HG02938 (cell line): ENCODE measurements around the gene NAA38.
A peak's percentile ranks its signal among the peaks of the same experiment; 100 is the strongest.

Experiments used
- ATAC-seq: cut with Tn5 transposase; IDR thresholded peaks from one replicate; pipeline ENCODE4 v1.9.1; 2021; ENCODE audit warnings: mild to moderate bottlenecking, moderate library complexity; ENCODE audit not compliant: unreplicated experiment

Gene NAA38

GRCh38 chr17:7856811-7857712, at the start of gene NAA38:
Gene NAA38, minus strand, starts transcription at chr17:7857559. Its CDS starts 96 bp downstream, at chr17:7857463.
- peak; percentile 78 for ATAC-seq

GRCh38 chr17:7903154-7904103, 46.1 kb upstream of the NAA38 start:
- ATAC-seq, result no peak

- ATAC-seq, result no peak
Observed at GRCh38 chr17:7897773-7898172, 40.4 kb upstream of the NAA38 start.

- no peak for ATAC-seq
Observed at GRCh38 chr17:7897090-7897489, 39.7 kb upstream of the NAA38 start.

GRCh38 chr17:7894866-7895265, 37.5 kb upstream of the NAA38 start:
- ATAC-seq, result no peak

- ATAC-seq, result no peak
Observed at GRCh38 chr17:7894226-7894625, 36.9 kb upstream of the NAA38 start.

GRCh38 chr17:7893187-7893880, 36.0 kb upstream of the NAA38 start:
- ATAC-seq, result no peak

- ATAC-seq, result no peak
Observed at GRCh38 chr17:7889166-7889955, 32.0 kb upstream of the NAA38 start.

GRCh38 chr17:7888184-7888920, 31.0 kb upstream of the NAA38 start, which contains the start of gene CHD3:
Gene CHD3, plus strand, starts transcription at chr17:7888789. Its CDS starts 212 bp downstream, at chr17:7889001.
- ATAC-seq, result no peak

- no peak for ATAC-seq
Observed at GRCh38 chr17:7887482-7888183, 30.3 kb upstream of the NAA38 start.

- ATAC-seq, result no peak
Observed at GRCh38 chr17:7887038-7887481, 29.7 kb upstream of the NAA38 start.

- ATAC-seq, result no peak
Observed at GRCh38 chr17:7886227-7887037, 29.1 kb upstream of the NAA38 start.

- ATAC-seq, result no peak
Observed at GRCh38 chr17:7885367-7886226, 28.2 kb upstream of the NAA38 start.

- ATAC-seq, result no peak
Observed at GRCh38 chr17:7884581-7885366, 27.4 kb upstream of the NAA38 start.

GRCh38 chr17:7883781-7884386, 26.5 kb upstream of the NAA38 start:
- no peak for ATAC-seq

- no peak for ATAC-seq
Observed at GRCh38 chr17:7882629-7883028, 25.3 kb upstream of the NAA38 start.
